Testis (tissue), 2 donors: Measurements from ENCODE around the gene AGBL4.

Experiments
- CTCF ChIP-seq, 3 experiments: fragments of 450-650 bp in 2 of 3; fragments of 200-600 bp in 1 of 3; sonication (generic) in 1 of 3; IDR thresholded peaks; one replicate each; pipeline ENCODE4 v1.5.1; 2016 to 2019; ENCODE audit warnings: antibody characterized with exemption in 3 of 3, mild to moderate bottlenecking in 2 of 3, moderate library complexity in 1 of 3
- POLR2A ChIP-seq: fragments of 450-650 bp; IDR thresholded peaks from one replicate; pipeline ENCODE4 v1.6.1; 2017; ENCODE audit warnings: antibody characterized with exemption, mild to moderate bottlenecking, moderate library complexity

- TF ChIP-seq CTCF (IDR thresholded peaks at IDR 0.05) (no peak), POLR2A (no peak)
Measured at GRCh38 chr1:48960320-48960719, 1063.4 kb downstream of the AGBL4 start.
